Loucy (cell line): ENCODE measurements around the gene BTK.

Source experiments
- CTCF ChIP-seq: fragments of 200-600 bp; sonication (generic); conservative IDR thresholded peaks from 2 replicates; pipeline ENCODE4 v1.5.1; 2014; ENCODE audit warnings: mild to moderate bottlenecking, antibody characterized with exemption, low read length
- EZH2phosphoT487 ChIP-seq: fragments of 200-600 bp; IDR thresholded peaks from 2 replicates; pipeline ENCODE4 v1.6.1; 2018; ENCODE audit warnings: antibody characterized with exemption, mild to moderate bottlenecking, moderate library complexity, borderline replicate concordance

- TF ChIP-seq CTCF (no peak), EZH2phosphoT487 (no peak)
Measured at GRCh38 chrX:101417981-101418841, 32.2 kb upstream of the BTK start.
